ENCODE measurements around the gene MRO.
"Not testable (repeated sequence)": the region's sequence is repeated elsewhere in the genome, so short reads cannot be mapped to it uniquely, and the experiment has no call there.

Gene MRO

GRCh38 chr18:50791599-50792438 lies 28.0 kb downstream of the MRO start:
- no peak for DNase-seq (ENCODE audit: low spot score)

- DNase-seq (ENCODE audit: low spot score), result no peak
Observed at GRCh38 chr18:50790948-50791347, 28.9 kb downstream of the MRO start.

- no peak for DNase-seq (ENCODE audit: low spot score)
Observed at GRCh38 chr18:50790241-50790640, 29.6 kb downstream of the MRO start.

GRCh38 chr18:50788284-50788683 lies 31.5 kb downstream of the MRO start:
- no peak for DNase-seq (ENCODE audit: low spot score)

- DNase-seq (ENCODE audit: low spot score), result no peak
Observed at GRCh38 chr18:50786864-50787263, 33.0 kb downstream of the MRO start.

GRCh38 chr18:50783553-50783952 lies 36.3 kb downstream of the MRO start:
- no peak for DNase-seq (ENCODE audit: low spot score)

GRCh38 chr18:50779021-50779420 lies 40.8 kb downstream of the MRO start:
- DNase-seq (ENCODE audit: low spot score), result not testable (repeated sequence)

- no peak for DNase-seq (ENCODE audit: low spot score)
Observed at GRCh38 chr18:50776383-50776782, 43.4 kb downstream of the MRO start.

GRCh38 chr18:50775726-50776125 lies 44.1 kb downstream of the MRO start:
- no peak for DNase-seq (ENCODE audit: low spot score)

GRCh38 chr18:50775207-50775606 lies 44.6 kb downstream of the MRO start:
- no peak for DNase-seq (ENCODE audit: low spot score)

GRCh38 chr18:50769463-50769862 lies 50.4 kb downstream of the MRO start:
- DNase-seq (ENCODE audit: low spot score), result no peak

- no peak for DNase-seq (ENCODE audit: low spot score)
Observed at GRCh38 chr18:50757358-50757757, 62.5 kb downstream of the MRO start.

- no peak for DNase-seq (ENCODE audit: low spot score)
Observed at GRCh38 chr18:50754297-50754696, 65.5 kb downstream of the MRO start.

GRCh38 chr18:50753311-50753710 lies 66.5 kb downstream of the MRO start:
- DNase-seq (ENCODE audit: low spot score), result no peak

- no peak for DNase-seq (ENCODE audit: low spot score)
Observed at GRCh38 chr18:50751947-50752346, 67.9 kb downstream of the MRO start.

- DNase-seq (ENCODE audit: low spot score), result no peak
Observed at GRCh38 chr18:50751490-50751889, 68.3 kb downstream of the MRO start.

GRCh38 chr18:50750546-50750945 lies 69.3 kb downstream of the MRO start:
- DNase-seq (ENCODE audit: low spot score), result no peak

- DNase-seq (ENCODE audit: low spot score), result no peak
Observed at GRCh38 chr18:50749945-50750344, 69.9 kb downstream of the MRO start.

GRCh38 chr18:50749421-50749820 lies 70.4 kb downstream of the MRO start:
- DNase-seq (ENCODE audit: low spot score), result no peak

GRCh38 chr18:50748243-50749229 lies 71.3 kb downstream of the MRO start:
- DNase-seq (ENCODE audit: low spot score), result no peak

- DNase-seq (ENCODE audit: low spot score), result no peak
Observed at GRCh38 chr18:50747849-50748242, 72.0 kb downstream of the MRO start.

- DNase-seq (ENCODE audit: low spot score), result no peak
Observed at GRCh38 chr18:50745945-50746344, 73.9 kb downstream of the MRO start.

All from NAMALWA (cell line).